Measurements from ENCODE around the gene CAB39. TPM values are rescaled to one million over a fixed set of nuclear protein-coding genes. Genes with fewer than 3 reads are reported as not detected.

Gene CAB39
- total RNA-seq, 4 donors from 2014 or later: 67.3 to 137 (median 123) TPM

- Histone ChIP-seq H3K4me3 (no peak overlapping the region), H3K9me3 (no peaks in the 10 kb centered on the region), H3K27ac (no peak overlapping the region), H3K36me3 (no peaks in the 10 kb centered on the region), H3K27me3 (no peaks in the 10 kb centered on the region), H3K4me1 (peaks cover 19 to 54% (median 46%) of the 10 kb centered on the region in 4 donors)
- TF ChIP-seq POLR2A (IDR thresholded peaks at IDR 0.05) (no peak), CTCF (IDR thresholded peaks at IDR 0.05) (no peak), EP300 (IDR thresholded peaks at IDR 0.05; ENCODE audit: low read depth) (no peak), POLR2AphosphoS5 (IDR thresholded peaks at IDR 0.05) (no peak)
- no peak for DNase-seq
- intact Hi-C loops (cut with DNase I; ENCODE audit: low total_unique reads): no loop called here
- in situ Hi-C loops (cut with MboI; ENCODE audit: low pct_ligation_motif_present in 1 of 4, low pct_unique_long_range_greater_than_20kb in 1 of 4, low sequenced_read_pairs in 3 of 4): no loop called here
- WGBS, 2 donors (ENCODE audit: low coverage in 1 of 2): 73 to 86% methylated on average over 3 to 4 of the region's 4 CpGs
Observed at GRCh38 chr2:230732914-230733401, 20.3 kb downstream of the CAB39 start.

GRCh38 chr2:230734247-230735175, 21.9 kb downstream of the CAB39 start:
- Histone ChIP-seq H3K9me3 (no peaks in the 10 kb centered on the region), H3K4me3 (no peak overlapping the region), H3K4me1 (peaks cover 31 to 63% (median 57%) of the 10 kb centered on the region in 4 donors), H3K27ac (no peak overlapping the region), H3K36me3 (no peaks in the 10 kb centered on the region), H3K27me3 (no peaks in the 10 kb centered on the region)
- WGBS, 2 donors (ENCODE audit: low coverage in 1 of 2): 86 to 87% methylated on average over 7 to 11 of the region's 11 CpGs
- intact Hi-C loops (cut with DNase I; ENCODE audit: low total_unique reads) (no loop called here), in situ Hi-C loops (cut with MboI; ENCODE audit: low pct_ligation_motif_present in 1 of 4, low pct_unique_long_range_greater_than_20kb in 1 of 4, low sequenced_read_pairs in 3 of 4) (no loop called here)
- DNase-seq: no peak
- TF ChIP-seq EP300 (IDR thresholded peaks at IDR 0.05; ENCODE audit: low read depth): no peak
- TF ChIP-seq POLR2AphosphoS5 (IDR thresholded peaks at IDR 0.05): no peak
- TF ChIP-seq POLR2A (IDR thresholded peaks at IDR 0.05): no peak
- no peak for TF ChIP-seq CTCF (IDR thresholded peaks at IDR 0.05)

GRCh38 chr2:230735884-230736283, 23.2 kb downstream of the CAB39 start:
- Histone ChIP-seq H3K27ac (peak overlapping the region in 1 of 4 donors; percentile 83), H3K9me3 (no peaks in the 10 kb centered on the region), H3K4me3 (no peak overlapping the region), H3K36me3 (no peaks in the 10 kb centered on the region), H3K27me3 (no peaks in the 10 kb centered on the region), H3K4me1 (peaks cover 35 to 72% (median 62%) of the 10 kb centered on the region in 4 donors)
- in situ Hi-C loops (cut with MboI; ENCODE audit: low pct_ligation_motif_present in 1 of 4, low pct_unique_long_range_greater_than_20kb in 1 of 4, low sequenced_read_pairs in 3 of 4) (no loop called here), intact Hi-C loops (cut with DNase I; ENCODE audit: low total_unique reads) (no loop called here)
- no peak for DNase-seq
- 89 to 92% methylated on average over 2 of the region's 2 CpGs for WGBS, 2 donors (ENCODE audit: low coverage in 1 of 2)
- TF ChIP-seq EP300 (IDR thresholded peaks at IDR 0.05; ENCODE audit: low read depth) (no peak), CTCF (IDR thresholded peaks at IDR 0.05) (no peak), POLR2A (IDR thresholded peaks at IDR 0.05) (no peak), POLR2AphosphoS5 (IDR thresholded peaks at IDR 0.05) (no peak)

GRCh38 chr2:230737300-230737699, 24.7 kb downstream of the CAB39 start:
- in situ Hi-C loops (cut with MboI; ENCODE audit: low pct_ligation_motif_present in 1 of 4, low pct_unique_long_range_greater_than_20kb in 1 of 4, low sequenced_read_pairs in 3 of 4) (no loop called here), intact Hi-C loops (cut with DNase I; ENCODE audit: low total_unique reads) (no loop called here)
- TF ChIP-seq CTCF (IDR thresholded peaks at IDR 0.05) (no peak), POLR2AphosphoS5 (IDR thresholded peaks at IDR 0.05) (no peak), EP300 (IDR thresholded peaks at IDR 0.05; ENCODE audit: low read depth) (no peak), POLR2A (IDR thresholded peaks at IDR 0.05) (no peak)
- Histone ChIP-seq H3K4me1 (peaks cover 35 to 72% (median 62%) of the 10 kb centered on the region in 4 donors), H3K9me3 (no peaks in the 10 kb centered on the region), H3K27ac (peak overlapping the region; percentile 78 to 87 (median 85)), H3K4me3 (no peak overlapping the region), H3K27me3 (no peaks in the 10 kb centered on the region), H3K36me3 (no peaks in the 10 kb centered on the region)
- WGBS, 2 donors (ENCODE audit: low coverage in 1 of 2): 38 to 52% methylated on average over 5 of the region's 5 CpGs
- no peak for DNase-seq
